Ectodermal cell (in vitro differentiated cells): ENCODE results near the gene MOBP.
"Not testable (repeated sequence)": the region's sequence is repeated elsewhere in the genome, so short reads cannot be mapped to it uniquely, and the experiment has no call there.

Source experiments
- H3K27ac ChIP-seq: 2 replicates; pipeline ENCODE4 v1.7.0; 2013; ENCODE audit warnings: mild to moderate bottlenecking, low read depth, low read length; ENCODE audit not compliant: insufficient read depth, poor library complexity, severe bottlenecking
- H3K27me3 ChIP-seq: 2 replicates; pipeline ENCODE4 v1.7.0; 2013; ENCODE audit warnings: mild to moderate bottlenecking, low read length; ENCODE audit not compliant: insufficient read depth, control insufficient read depth, poor library complexity, severe bottlenecking
- H3K36me3 ChIP-seq: one replicate; pipeline ENCODE4 v1.7.0; 2013; ENCODE audit warnings: low read length; ENCODE audit not compliant: control insufficient read depth, insufficient read depth
- H3K4me1 ChIP-seq: one replicate; pipeline ENCODE4 v1.7.0; 2013; ENCODE audit warnings: low read length; ENCODE audit not compliant: control insufficient read depth, insufficient read depth
- H3K4me3 ChIP-seq: 2 replicates; pipeline ENCODE4 v1.7.0; 2013; ENCODE audit warnings: low read depth, low read length, control low read depth; ENCODE audit not compliant: insufficient read depth
- H3K9me3 ChIP-seq: 2 replicates; pipeline ENCODE4 v1.7.0; 2013; ENCODE audit warnings: mild to moderate bottlenecking, low read length, moderate library complexity; ENCODE audit not compliant: control insufficient read depth
- WGBS, 2 experiments: methylation state at CpG; one replicate each; pipeline ENCODE4 v1.1.7; 2013; ENCODE audit warnings: missing lambda C conversion rate in 2 of 2; 5-methylcytosine and 5-hydroxymethylcytosine counted together

Gene MOBP

GRCh38 chr3:39449796-39450195, 17.7 kb upstream of the MOBP start:
- H3K27ac ChIP-seq: no peak overlapping the region
- WGBS, 2 experiments: 80 to 95% methylated on average over 2 to 3 of the region's 3 CpGs

GRCh38 chr3:39453134-39453533, 14.3 kb upstream of the MOBP start:
- no peak overlapping the region for H3K27ac ChIP-seq
- H3K4me3 ChIP-seq: no peak overlapping the region
- WGBS, 2 experiments: 94 to 97% methylated on average over 1 of the region's 1 CpG
- H3K9me3 ChIP-seq: no peaks in the 10 kb centered on the region
- H3K4me1 ChIP-seq: no peaks in the 10 kb centered on the region
- no peaks in the 10 kb centered on the region for H3K27me3 ChIP-seq
- H3K36me3 ChIP-seq: no peaks in the 10 kb centered on the region

More at GRCh38 chr3:39449796-39450195, 17.7 kb upstream of the MOBP start:
- Histone ChIP-seq H3K9me3 (no peaks in the 10 kb centered on the region), H3K4me3 (no peak overlapping the region), H3K27me3 (no peaks in the 10 kb centered on the region), H3K4me1 (no peaks in the 10 kb centered on the region), H3K36me3 (no peaks in the 10 kb centered on the region)

GRCh38 chr3:39453872-39454271, 13.6 kb upstream of the MOBP start:
- H3K4me1 ChIP-seq, H3K4me3 ChIP-seq, H3K9me3 ChIP-seq, H3K27ac ChIP-seq, H3K36me3 ChIP-seq, H3K27me3 ChIP-seq: not testable (repeated sequence)
- 93 to 94% methylated on average over 6 of the region's 7 CpGs for WGBS, 2 experiments

- H3K4me3 ChIP-seq: no peak overlapping the region
- no peak overlapping the region for H3K27ac ChIP-seq
- H3K9me3 ChIP-seq: no peaks in the 10 kb centered on the region
- 60 to 64% methylated on average over 3 of the region's 3 CpGs for WGBS, 2 experiments
- no peaks in the 10 kb centered on the region for H3K27me3 ChIP-seq
- no peaks in the 10 kb centered on the region for H3K36me3 ChIP-seq
- no peaks in the 10 kb centered on the region for H3K4me1 ChIP-seq
Measured at GRCh38 chr3:39454591-39455217, 12.8 kb upstream of the MOBP start.

- Histone ChIP-seq H3K27ac (no peak overlapping the region), H3K4me1 (no peaks in the 10 kb centered on the region), H3K36me3 (no peaks in the 10 kb centered on the region), H3K9me3 (no peaks in the 10 kb centered on the region), H3K27me3 (no peaks in the 10 kb centered on the region), H3K4me3 (no peak overlapping the region)
- 94% methylated on average over 20 of the region's 20 CpGs for WGBS, 2 experiments
Measured at GRCh38 chr3:39456159-39456558, 11.3 kb upstream of the MOBP start.

GRCh38 chr3:39457361-39457760, 10.1 kb upstream of the MOBP start:
- Histone ChIP-seq H3K4me3 (no peak overlapping the region), H3K27me3 (no peaks in the 10 kb centered on the region), H3K9me3 (no peaks in the 10 kb centered on the region), H3K4me1 (no peaks in the 10 kb centered on the region), H3K36me3 (no peaks in the 10 kb centered on the region), H3K27ac (no peak overlapping the region)
- WGBS, 2 experiments: 92 to 93% methylated on average over 9 of the region's 9 CpGs

GRCh38 chr3:39458579-39458978, 8.9 kb upstream of the MOBP start:
- H3K4me3 ChIP-seq, H3K36me3 ChIP-seq, H3K4me1 ChIP-seq, H3K27me3 ChIP-seq, H3K9me3 ChIP-seq, H3K27ac ChIP-seq: not testable (repeated sequence)
- 73 to 78% methylated on average over 5 of the region's 5 CpGs for WGBS, 2 experiments

- Histone ChIP-seq H3K4me1 (no peaks in the 10 kb centered on the region), H3K27me3 (no peaks in the 10 kb centered on the region), H3K36me3 (no peaks in the 10 kb centered on the region), H3K27ac (no peak overlapping the region), H3K4me3 (no peak overlapping the region), H3K9me3 (no peaks in the 10 kb centered on the region)
- 80% methylated on average over 2 of the region's 2 CpGs for WGBS, 2 experiments
Measured at GRCh38 chr3:39460677-39461076, 6.8 kb upstream of the MOBP start.

GRCh38 chr3:39463269-39463668, 4.2 kb upstream of the MOBP start:
- Histone ChIP-seq H3K4me1 (no peaks in the 10 kb centered on the region), H3K4me3 (no peak overlapping the region), H3K27me3 (no peaks in the 10 kb centered on the region), H3K9me3 (no peaks in the 10 kb centered on the region), H3K27ac (no peak overlapping the region), H3K36me3 (no peaks in the 10 kb centered on the region)
- WGBS, 2 experiments: 38% methylated on average over 1 of the region's 1 CpG; no CpG with 5 or more reads in 1 of the 2 experiments

GRCh38 chr3:39466988-39467387, 492 bp upstream of the MOBP start:
- no peak overlapping the region for H3K27ac ChIP-seq
- no peak overlapping the region for H3K4me3 ChIP-seq
- no peaks in the 10 kb centered on the region for H3K27me3 ChIP-seq
- no peaks in the 10 kb centered on the region for H3K36me3 ChIP-seq
- no peaks in the 10 kb centered on the region for H3K9me3 ChIP-seq
- no peaks in the 10 kb centered on the region for H3K4me1 ChIP-seq
- WGBS, 2 experiments: 71 to 77% methylated on average over 3 of the region's 3 CpGs

GRCh38 chr3:39468108-39468436, 592 bp downstream of the MOBP start:
- WGBS, 2 experiments: 91 to 92% methylated on average over 3 to 4 of the region's 4 CpGs
- H3K9me3 ChIP-seq: no peaks in the 10 kb centered on the region

More at GRCh38 chr3:39468108-39468436, 592 bp downstream of the MOBP start:
- no peaks in the 10 kb centered on the region for H3K36me3 ChIP-seq
- H3K4me1 ChIP-seq: no peaks in the 10 kb centered on the region
- H3K27me3 ChIP-seq: no peaks in the 10 kb centered on the region
- no peak overlapping the region for H3K27ac ChIP-seq
- H3K4me3 ChIP-seq: no peak overlapping the region
